Globus pallidus (tissue), 1 donor: ENCODE data around the gene RIBC2.
A peak's percentile ranks its signal among the peaks of the same experiment; 100 is the strongest.
"Not testable (repeated sequence)": the region's sequence is repeated elsewhere in the genome, so short reads cannot be mapped to it uniquely, and the experiment has no call there.

Experiments used
- DNase-seq: peaks from one replicate; pipeline ENCODE4 v3.0.0-alpha.2; 2015; ENCODE audit warnings: low spot score

The RIBC2 gene

DNA sequence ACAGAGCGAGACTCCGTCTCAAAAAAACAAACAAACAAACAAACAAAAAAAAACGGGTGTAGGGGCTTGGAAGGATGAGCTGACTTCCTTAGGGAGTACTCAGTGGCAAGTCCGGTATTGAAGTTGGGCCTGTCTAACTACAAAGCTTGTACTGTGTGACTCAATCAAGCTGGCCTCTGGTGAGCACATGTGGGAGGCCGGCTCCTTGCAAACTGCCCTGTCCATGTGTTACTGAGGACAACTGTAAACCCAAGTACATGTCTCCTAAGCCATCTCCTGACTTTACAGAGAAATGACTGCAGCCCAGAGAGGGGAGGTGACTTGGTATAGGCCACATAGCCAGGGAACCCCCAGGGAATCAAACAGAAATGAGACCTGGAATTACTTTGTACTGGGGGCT, 11.6 kb downstream of the RIBC2 start:
- DNase-seq = no peak

DNA sequence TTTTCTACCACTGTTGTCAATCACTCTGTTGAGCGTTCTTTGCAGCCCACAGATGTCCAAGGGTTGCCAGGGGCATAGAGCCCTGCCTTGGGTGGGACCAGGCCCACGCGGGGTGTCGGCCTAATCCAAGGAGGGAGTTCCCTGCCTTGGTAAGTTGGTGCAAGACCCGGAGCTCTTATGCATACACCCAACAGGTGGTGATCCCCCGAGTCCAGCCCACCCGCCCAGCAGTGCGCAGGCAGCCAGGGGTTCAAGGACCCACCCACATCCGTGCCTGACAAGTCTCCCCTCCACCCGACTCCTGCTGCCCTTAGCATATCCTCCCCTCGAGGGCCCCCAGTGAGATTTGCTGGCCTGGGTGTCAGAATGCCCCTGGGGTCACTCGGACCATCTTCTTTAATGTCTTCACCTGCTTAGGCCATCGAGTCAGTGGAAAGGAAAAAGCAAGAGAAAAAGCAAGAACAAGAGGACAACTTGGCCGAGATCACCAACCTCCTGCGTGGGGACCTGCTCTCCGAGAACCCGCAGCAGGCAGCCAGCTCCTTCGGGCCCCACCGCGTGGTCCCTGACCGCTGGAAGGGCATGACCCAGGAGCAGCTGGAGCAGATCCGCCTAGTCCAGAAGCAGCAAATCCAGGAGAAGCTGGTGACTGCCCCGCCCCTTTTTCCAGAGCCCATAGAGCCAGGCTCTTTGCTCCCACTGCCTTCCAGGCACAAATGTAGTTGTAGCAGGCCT, 12.2 kb downstream of the RIBC2 start:
- no peak for DNase-seq

- DNase-seq = no peak
Observed at GRCh38 chr22:45426387-45426786, 12.9 kb downstream of the RIBC2 start.

DNA sequence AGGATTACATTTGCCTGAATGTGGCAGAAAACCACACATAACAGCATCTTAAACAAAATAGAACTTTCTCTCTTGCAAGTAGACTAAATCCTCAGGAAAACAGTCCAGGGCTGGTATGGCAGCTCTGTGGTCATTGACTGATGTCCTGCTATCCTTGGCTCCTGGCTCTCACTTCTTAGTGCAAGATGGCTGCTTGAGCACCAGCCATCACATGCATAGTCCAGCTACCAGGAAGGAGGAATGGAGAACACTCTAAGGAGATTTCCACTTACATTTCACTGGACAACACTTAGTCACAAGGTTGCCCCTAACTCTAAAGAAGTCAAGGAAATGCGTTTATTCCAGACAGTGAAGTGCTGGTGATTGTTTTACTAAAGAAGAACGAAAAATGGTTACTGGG, 13.6 kb downstream of the RIBC2 start:
- DNase-seq = no peak

- DNase-seq = no peak
Observed at GRCh38 chr22:45428391-45429385, 15.2 kb downstream of the RIBC2 start.

DNA sequence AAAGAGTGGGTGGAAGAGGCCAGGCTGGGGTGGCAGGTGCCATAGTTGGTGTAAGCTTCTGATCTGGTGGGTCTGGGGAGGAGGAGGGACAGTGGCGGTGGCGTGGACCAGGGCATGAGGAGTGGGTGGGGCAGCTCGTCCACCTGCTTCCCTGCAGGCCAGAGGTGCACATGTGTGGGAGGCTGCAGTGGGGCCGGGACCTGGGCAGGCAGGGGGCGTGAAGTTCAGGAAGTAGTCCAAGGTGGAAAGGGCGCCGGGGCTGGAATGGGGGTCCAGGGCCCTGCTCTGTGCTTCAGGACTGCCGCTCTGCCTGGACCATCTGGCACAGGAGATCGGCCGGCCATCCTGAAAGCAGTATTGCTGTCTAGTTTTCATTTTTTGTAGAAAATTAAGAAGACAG, 15.9 kb downstream of the RIBC2 start:
- no peak for DNase-seq

- DNase-seq = no peak
Observed at GRCh38 chr22:45429981-45430775, 16.7 kb downstream of the RIBC2 start.

DNA sequence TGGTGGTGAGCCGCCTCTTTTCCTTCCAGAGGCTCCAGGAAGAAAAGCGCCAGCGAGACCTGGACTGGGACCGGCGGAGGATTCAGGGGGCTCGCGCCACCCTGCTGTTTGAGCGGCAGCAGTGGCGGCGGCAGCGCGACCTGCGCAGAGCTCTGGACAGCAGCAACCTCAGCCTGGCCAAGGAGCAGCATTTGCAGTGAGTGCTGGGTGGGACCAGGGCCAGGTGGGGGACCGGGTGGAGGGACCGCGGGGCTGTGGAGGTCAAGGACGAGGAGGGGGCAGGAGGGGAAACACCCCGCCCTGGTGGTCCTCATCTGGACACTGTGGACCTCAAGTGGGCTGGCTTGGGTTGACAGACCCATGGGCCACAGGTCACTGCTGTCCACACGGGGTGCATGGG, 17.4 kb downstream of the RIBC2 start:
- no peak for DNase-seq

GRCh38 chr22:45434981-45435380, 21.5 kb downstream of the RIBC2 start:
- DNase-seq = no peak

DNA sequence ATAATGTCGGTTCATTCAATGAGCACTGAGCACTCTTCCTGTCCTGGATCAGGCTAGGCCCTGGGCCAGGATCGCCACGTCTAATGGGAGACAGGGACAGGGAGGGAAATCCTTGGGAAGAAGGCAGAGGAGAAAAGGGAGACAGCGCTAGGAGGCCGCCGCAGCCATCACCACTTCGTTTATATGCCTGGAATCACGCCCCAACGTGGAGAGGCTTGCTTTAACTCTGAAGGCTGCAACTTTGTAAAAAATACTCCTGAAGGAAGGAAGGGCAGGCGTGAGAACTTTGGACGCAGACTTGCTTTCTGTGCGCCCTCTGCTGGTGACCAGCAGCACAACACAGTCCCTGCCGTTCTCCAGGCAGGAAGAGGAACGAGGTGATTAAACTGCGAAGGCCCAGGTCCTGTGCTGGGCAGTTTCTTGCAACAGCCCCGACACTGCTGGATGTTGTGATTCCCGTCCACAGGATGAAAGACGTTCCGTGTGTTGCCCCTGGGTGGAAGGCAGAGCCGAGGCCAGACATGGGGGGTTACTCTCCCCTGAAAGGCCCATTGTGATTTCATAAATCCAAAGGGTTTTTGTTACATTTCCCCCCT, 22.1 kb downstream of the RIBC2 start:
- DNase-seq = peak; percentile 74

- DNase-seq = not testable (repeated sequence)
Observed at GRCh38 chr22:45436871-45437517, 23.5 kb downstream of the RIBC2 start.

DNA sequence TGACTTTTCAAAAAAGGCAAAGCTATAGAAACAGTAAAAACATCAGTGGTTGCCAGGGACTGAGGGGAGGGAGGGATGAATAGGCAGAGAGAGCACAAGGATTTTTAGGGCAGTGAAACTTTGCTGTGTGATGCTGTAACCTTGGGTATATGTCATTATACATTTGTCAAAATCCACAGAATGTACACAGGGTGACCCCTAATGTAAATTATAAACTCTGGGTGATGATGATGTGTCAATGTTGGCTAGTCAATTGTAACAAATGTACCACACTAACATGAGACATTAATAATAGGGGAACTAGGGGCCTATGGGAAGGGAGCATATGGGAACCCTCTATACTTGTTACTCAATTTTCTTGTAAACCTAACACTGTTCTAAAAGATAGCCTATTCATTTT, 24.8 kb downstream of the RIBC2 start:
- no peak for DNase-seq

DNA sequence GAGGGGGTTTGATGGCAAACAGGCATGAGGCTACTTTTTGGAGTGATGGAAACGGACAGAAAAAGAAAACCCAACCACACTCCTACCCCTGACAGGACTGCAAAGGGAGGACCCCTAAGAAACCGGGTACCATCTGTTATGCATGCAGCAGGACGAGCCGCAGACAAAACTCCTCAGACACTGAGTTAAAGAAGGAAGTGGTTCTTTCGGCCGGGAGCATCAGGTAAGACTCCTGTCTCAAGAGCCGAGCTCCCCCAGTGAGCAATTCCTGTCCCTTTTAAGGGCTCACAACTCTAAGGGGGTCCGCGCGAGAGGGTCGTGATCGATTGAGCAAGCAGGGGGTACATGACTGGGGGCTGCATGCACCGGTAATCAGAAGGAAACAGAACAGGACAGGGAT, 27.2 kb downstream of the RIBC2 start:
- not testable (repeated sequence) for DNase-seq

DNA sequence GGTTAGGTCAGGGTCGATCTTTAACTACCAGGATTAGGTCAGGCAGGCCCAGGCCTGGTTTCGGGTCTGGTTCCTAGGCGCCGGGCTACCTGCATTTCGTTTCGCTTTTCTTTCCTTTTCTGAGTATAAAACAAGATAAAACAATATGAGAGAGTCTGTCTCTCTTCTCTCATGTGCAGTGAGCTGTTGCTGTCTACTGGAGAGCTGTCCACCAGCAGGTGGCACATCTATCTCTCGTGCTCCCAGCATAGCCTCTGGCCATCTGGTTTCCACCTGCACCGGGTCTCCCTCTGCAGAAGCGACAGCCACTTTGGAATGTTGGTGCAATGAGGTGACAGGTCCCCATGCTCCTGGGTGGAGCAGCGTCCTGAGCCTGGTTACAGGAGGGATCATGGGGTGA, 27.6 kb downstream of the RIBC2 start:
- DNase-seq = no peak

- DNase-seq = no peak
Observed at GRCh38 chr22:45442116-45442515, 28.6 kb downstream of the RIBC2 start.

DNA sequence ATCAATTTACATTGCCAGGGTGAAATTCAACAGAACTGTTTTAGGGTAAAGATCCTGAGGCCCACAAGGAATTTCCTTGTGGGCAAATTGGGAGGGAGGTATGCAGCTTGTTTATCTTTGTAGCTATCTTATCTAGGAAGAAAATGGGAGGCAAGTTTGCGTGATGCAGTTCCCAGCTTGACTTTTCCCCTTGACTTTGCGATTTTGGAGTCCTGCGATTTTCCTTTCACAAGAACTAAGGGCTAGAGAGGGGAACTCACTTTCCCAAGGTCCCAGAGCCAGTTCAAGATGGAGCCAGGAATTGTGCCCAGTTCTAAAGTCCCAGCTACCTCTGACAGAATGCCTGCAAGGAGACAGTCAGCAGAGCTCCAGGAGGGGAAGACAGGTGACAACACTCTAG, 30.7 kb downstream of the RIBC2 start:
- DNase-seq = no peak

DNA sequence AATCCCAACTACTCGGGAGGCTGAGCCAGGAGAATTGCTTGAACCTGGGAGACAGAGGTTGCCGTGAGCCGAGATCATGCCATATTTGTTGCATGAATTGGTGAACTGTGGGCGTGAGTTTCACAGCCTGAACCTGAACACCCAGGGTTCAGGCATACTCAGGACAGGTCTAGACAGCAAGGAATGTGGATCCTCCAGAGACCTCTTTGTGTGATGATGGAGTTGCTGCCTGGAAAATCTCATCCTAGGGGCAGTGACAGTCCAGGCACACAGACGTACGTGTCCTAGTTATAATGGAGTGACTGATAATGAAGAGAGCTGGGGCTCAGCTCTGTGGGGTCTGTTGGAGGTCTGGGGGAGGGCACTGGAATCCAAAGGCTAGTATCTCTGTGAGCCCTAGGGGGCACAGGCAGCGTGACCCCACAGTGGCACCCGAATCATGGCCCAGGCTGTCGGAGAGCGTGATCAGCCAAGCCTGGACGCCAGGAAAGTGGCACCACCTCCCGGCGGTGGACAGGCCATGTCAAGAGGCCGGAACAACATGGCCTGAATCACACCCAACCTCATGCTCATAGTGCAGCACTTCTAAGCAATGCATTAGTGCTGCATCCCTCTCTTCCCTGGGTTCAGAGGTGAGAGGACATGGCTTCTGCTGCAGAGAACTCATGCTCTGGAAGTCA, 31.7 kb downstream of the RIBC2 start:
- no peak for DNase-seq

DNA sequence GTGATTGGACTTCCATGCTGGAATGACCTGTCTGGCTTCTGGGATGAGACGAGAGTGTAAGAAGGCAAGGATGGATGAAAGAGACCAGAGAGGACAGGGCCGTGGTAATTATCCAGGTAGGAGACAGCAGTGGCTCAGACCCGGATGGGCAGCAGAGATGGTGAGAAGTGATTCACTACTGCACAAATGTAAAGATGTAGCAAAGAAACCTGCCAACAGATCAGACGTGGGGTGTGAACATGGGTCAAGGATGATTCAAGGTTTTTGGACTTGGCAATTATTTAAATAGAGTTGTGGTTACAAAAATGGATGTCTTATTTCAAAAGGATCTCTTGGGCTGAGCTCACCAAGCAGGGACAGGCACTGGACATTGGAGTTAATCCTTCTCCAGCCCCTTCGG, 32.7 kb downstream of the RIBC2 start:
- DNase-seq = no peak

DNA sequence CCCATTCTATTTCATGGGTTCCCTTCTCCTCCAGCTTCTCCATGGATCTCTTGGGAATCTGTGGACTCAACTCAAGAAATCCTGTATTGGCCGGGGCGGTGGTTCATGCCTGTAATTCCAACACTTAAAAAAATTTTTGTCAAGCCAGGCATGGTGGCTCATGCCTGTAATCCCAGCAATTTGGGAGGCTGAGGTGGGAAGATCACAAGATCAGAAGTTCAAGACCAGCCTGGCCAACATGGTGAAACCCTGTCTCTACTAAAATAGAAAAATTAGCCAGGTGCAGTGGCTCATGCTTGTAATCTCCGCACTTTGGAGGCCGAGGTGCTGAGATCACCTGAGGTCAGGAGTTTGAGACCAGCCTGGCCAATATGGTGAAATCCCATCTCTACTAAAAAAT, 34.1 kb downstream of the RIBC2 start:
- DNase-seq = not testable (repeated sequence)

DNA sequence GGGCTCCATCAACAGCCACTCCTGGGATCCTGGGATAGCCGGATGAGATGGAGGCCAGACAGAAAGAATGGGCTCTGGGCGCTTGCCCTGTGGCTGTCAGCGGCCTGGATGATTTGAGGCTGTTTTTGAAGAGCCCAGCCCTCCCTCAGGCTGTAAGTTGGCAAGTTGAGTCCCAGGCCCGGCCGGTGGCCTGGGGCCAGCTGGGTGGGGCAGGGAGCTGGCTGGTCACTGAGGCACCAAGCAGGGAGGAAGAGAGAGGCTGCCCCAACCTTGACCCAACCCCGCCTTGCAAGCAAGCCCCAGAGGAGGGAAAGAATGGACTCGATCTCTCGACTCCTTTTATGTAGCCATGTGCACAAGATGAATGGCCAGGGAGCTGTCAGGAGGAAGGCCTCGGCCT, 34.9 kb downstream of the RIBC2 start:
- no peak for DNase-seq

DNA sequence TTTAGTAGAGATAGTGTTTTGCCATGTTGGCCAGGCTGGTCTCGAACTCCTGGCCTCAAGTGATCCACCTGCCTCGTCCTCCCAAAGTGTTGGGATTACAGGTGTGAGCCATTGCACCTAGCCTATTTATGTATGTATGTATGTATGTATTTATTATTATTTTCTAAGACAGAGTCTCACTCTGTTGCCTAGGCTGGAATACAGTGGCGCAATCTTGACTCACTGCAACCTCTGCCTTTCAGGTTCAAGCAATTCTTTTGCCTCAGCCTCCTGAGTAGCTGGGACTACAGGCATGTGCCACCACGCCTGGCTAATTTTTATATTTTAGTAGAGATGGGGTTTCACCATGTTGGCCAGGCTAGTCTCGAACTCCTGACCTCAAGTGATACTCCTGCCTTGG, 35.9 kb downstream of the RIBC2 start:
- DNase-seq = not testable (repeated sequence)
